Measurements from ENCODE around the gene COG5. TPM values are rescaled to one million over a fixed set of nuclear protein-coding genes. Genes with fewer than 3 reads are reported as not detected.

The COG5 gene
- total RNA-seq, 4 donors from 2014 or later, result 49.9 to 58.2 (median 54.5) TPM

- TF ChIP-seq, protein P1, sequence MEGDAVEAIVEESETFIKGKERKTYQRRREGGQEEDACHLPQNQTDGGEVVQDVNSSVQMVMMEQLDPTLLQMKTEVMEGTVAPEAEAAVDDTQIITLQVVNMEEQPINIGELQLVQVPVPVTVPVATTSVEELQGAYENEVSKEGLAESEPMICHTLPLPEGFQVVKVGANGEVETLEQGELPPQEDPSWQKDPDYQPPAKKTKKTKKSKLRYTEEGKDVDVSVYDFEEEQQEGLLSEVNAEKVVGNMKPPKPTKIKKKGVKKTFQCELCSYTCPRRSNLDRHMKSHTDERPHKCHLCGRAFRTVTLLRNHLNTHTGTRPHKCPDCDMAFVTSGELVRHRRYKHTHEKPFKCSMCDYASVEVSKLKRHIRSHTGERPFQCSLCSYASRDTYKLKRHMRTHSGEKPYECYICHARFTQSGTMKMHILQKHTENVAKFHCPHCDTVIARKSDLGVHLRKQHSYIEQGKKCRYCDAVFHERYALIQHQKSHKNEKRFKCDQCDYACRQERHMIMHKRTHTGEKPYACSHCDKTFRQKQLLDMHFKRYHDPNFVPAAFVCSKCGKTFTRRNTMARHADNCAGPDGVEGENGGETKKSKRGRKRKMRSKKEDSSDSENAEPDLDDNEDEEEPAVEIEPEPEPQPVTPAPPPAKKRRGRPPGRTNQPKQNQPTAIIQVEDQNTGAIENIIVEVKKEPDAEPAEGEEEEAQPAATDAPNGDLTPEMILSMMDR (IDR thresholded peaks at IDR 0.05; ENCODE audit: low read depth), result no peak
Observed at GRCh38 chr7:107319724-107320228, 243.9 kb downstream of the COG5 start.

DNA sequence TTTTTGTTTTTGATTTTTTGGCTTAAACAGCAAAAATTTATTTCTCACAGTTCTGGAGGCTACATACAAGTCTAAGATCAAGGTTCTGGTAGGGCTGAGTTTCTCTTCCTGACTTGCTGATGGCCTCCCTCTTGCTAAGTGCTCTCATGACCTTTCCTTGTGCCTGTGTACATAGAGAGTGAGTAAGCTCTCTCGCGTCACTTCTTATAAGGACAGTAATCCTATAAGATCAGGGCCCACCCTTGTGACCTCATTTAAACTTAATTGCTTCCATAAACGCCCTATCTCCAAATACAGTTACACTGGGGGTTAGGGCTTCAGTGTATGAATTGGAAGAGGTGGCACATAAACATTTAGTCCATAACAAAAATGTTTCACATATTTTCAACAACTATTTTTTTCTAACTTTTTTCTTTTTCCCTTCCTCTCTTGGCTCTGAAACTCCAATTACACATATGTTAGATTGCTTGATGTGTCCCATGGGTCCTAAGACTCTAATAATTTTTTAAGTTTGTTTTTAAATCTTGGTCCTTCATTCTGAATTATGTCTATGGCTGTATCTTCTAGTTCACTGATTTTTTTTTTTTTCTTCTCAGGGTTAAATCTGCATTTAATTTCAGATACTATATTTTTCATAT is 245.1 kb downstream of the COG5 start:
- TF ChIP-seq, protein P1 (IDR thresholded peaks at IDR 0.05; ENCODE audit: low read depth), result no peak

DNA sequence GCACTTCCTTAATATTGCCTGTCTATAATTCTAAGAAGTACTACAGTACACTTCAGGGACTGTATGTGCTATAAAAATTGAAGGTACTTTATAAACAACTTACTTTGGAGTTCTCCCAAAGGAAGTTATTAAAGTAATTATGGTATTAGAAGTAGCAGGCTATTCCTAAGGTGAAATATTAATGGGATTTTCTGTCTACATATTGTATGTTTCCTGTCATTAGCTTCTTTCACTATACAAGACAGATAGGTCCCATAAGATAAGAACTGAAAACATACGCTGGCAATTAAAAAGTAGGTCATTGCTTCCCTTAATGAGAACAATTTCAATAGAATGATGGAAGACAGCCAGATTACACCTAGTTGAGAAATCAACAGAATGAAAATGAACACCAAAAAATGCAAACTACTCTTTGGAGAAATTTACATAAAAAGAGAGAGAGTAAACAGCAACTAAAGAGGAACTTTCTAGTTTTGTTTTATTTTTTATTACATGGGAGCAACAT is 248.0 kb downstream of the COG5 start:
- TF ChIP-seq, protein P1 (IDR thresholded peaks at IDR 0.05; ENCODE audit: low read depth), result no peak

DNA sequence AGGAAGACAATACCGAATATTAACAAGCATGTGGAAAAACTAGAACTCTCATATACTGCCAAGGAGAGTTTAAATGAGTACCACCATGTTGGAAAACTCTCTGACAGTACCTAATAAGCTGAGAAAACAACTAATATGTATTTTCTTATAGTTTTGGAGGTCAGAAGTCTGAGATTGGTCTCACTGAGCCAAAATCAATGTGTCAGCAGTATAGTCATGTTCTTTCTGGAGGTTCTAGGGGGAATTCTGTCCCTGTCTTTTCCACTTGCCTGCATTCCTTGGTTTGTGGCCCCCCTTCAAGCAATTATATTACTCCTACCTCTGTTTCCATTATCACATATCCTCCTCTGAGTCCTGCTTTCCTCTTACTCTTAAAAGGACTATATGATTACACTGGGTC is 250.4 kb downstream of the COG5 start:
- TF ChIP-seq, protein P1 (IDR thresholded peaks at IDR 0.05; ENCODE audit: low read depth), result no peak

- TF ChIP-seq, protein P1 (IDR thresholded peaks at IDR 0.05; ENCODE audit: low read depth), result no peak
Observed at GRCh38 chr7:107312418-107312817, 251.3 kb downstream of the COG5 start.

DNA sequence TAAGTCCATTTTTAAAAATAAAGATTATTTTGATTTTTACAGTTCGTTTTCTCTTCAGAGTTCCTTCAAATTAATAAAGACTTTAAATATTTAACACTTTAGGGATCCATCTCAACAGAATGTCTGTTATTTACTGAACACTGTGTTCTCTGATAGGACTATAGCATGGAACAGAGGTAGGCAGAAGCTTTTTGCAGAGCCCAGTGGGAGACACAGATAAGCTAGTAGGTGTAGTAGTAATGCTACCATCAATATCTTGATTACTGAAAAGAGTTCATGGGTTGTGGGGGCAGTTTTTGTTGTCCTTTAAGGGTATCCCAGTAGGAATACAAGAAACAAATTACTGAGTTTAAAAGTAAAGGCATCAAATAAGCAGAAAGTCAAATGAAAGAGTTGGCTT is 254.4 kb downstream of the COG5 start:
- TF ChIP-seq, protein P1 (IDR thresholded peaks at IDR 0.05; ENCODE audit: low read depth), result no peak

- TF ChIP-seq, protein P1 (IDR thresholded peaks at IDR 0.05; ENCODE audit: low read depth), result no peak
Observed at GRCh38 chr7:107304636-107305035, 259.1 kb downstream of the COG5 start.
